Peyer's patch (tissue), 4 donors: ENCODE data around the gene CCL5. TPM values are rescaled to one million over a fixed set of nuclear protein-coding genes. Genes with fewer than 3 reads are reported as not detected.
A peak's percentile ranks its signal among the peaks of the same experiment; 100 is the strongest.

Source experiments
- DNase-seq, 3 donors: peaks; one replicate each; pipeline ENCODE4 v3.0.0-alpha.2; 2017 to 2019
- H3K27ac ChIP-seq, 4 donors: fragments of 200-600 bp; sonication (generic); one replicate each; pipeline ENCODE4 v1.5.1; 2016 to 2019
- H3K27me3 ChIP-seq, 2 donors: fragments of 200-600 bp; sonication (generic); one replicate each; pipeline ENCODE4 v1.5.1; 2019
- H3K36me3 ChIP-seq, 3 donors: fragments of 200-600 bp; sonication (generic); one replicate each; pipeline ENCODE4 v1.5.1; 2016 to 2019
- H3K4me1 ChIP-seq, 4 donors: fragments of 200-600 bp; sonication (generic); one replicate each; pipeline ENCODE4 v1.5.1; 2016 to 2019
- H3K4me3 ChIP-seq, 4 donors: fragments of 200-600 bp; sonication (generic); 1 replicate in 3 of 4; 2 replicates in 1 of 4; pipeline ENCODE4 v1.5.1; 2016 to 2019; ENCODE audit warnings: mild to moderate bottlenecking in 1 of 4
- H3K9me3 ChIP-seq, 4 donors: fragments of 200-600 bp; sonication (generic); one replicate each; pipeline ENCODE4 v1.5.1; 2016 to 2019; ENCODE audit warnings: mild to moderate bottlenecking in 1 of 4
- POLR2A ChIP-seq, 2 donors: fragments of 450-650 bp; IDR thresholded peaks; one replicate each; pipeline ENCODE4 v1.5.1; 2017; ENCODE audit warnings: antibody characterized with exemption in 2 of 2, mild to moderate bottlenecking in 2 of 2, moderate library complexity in 2 of 2
- total RNA-seq, 4 donors: library from RNA; depleted of rRNA; stranded (reverse); fragments of >200 nt; gene quantifications; one replicate each; pipeline ENCODE4 v1.1.0, GENCODE V29; 2016
- TF ChIP-seq, protein P1 (sequence below), 6 experiments: fragments of 450-650 bp in 4 of 6; fragments of 200-600 bp in 2 of 6; sonication (generic) in 1 of 6; IDR thresholded peaks; one replicate each; pipeline ENCODE4 v1.5.1; 2017 to 2019; ENCODE audit warnings: antibody characterized with exemption in 6 of 6, mild to moderate bottlenecking in 3 of 6, moderate library complexity in 1 of 6

Gene CCL5
- total RNA-seq, 4 donors from 2014 or later, result 5.8 to 13.8 (median 9.2) TPM

DNA sequence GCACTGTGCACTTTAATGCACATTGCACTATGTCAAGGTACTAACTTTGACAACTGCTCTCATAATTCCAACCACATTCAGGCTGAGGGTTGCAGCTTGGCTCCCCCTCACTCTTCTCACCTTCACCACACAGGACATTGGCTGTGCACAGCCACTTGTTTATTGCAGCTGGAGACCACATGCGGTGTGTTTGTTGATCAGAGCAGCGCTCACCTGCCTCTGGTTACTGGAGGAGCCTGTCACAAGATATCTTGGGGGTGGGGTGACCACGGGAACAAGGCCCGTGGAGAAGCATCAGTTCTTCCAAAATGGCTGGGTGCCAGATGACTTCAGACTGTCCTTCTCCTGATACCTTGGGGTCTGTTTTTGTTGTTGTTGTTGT lies 10.6 kb upstream of the CCL5 start:
- DNase-seq, result peak in 2 of 3 donors; percentile 61 to 88
- H3K4me3 ChIP-seq, result no peak overlapping the region
- peak overlapping the region in 3 of 4 donors; percentile 11 to 46 (median 23) for H3K27ac ChIP-seq
- no peaks in the 10 kb centered on the region for H3K9me3 ChIP-seq
- H3K27me3 ChIP-seq, result no peaks in the 10 kb centered on the region
- H3K4me1 ChIP-seq, result no peaks in the 10 kb centered on the region
- H3K36me3 ChIP-seq, result no peaks in the 10 kb centered on the region
- TF ChIP-seq, protein P1, sequence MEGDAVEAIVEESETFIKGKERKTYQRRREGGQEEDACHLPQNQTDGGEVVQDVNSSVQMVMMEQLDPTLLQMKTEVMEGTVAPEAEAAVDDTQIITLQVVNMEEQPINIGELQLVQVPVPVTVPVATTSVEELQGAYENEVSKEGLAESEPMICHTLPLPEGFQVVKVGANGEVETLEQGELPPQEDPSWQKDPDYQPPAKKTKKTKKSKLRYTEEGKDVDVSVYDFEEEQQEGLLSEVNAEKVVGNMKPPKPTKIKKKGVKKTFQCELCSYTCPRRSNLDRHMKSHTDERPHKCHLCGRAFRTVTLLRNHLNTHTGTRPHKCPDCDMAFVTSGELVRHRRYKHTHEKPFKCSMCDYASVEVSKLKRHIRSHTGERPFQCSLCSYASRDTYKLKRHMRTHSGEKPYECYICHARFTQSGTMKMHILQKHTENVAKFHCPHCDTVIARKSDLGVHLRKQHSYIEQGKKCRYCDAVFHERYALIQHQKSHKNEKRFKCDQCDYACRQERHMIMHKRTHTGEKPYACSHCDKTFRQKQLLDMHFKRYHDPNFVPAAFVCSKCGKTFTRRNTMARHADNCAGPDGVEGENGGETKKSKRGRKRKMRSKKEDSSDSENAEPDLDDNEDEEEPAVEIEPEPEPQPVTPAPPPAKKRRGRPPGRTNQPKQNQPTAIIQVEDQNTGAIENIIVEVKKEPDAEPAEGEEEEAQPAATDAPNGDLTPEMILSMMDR (IDR thresholded peaks at IDR 0.05), result no peak
- no peak for TF ChIP-seq POLR2A (IDR thresholded peaks at IDR 0.05)

DNA sequence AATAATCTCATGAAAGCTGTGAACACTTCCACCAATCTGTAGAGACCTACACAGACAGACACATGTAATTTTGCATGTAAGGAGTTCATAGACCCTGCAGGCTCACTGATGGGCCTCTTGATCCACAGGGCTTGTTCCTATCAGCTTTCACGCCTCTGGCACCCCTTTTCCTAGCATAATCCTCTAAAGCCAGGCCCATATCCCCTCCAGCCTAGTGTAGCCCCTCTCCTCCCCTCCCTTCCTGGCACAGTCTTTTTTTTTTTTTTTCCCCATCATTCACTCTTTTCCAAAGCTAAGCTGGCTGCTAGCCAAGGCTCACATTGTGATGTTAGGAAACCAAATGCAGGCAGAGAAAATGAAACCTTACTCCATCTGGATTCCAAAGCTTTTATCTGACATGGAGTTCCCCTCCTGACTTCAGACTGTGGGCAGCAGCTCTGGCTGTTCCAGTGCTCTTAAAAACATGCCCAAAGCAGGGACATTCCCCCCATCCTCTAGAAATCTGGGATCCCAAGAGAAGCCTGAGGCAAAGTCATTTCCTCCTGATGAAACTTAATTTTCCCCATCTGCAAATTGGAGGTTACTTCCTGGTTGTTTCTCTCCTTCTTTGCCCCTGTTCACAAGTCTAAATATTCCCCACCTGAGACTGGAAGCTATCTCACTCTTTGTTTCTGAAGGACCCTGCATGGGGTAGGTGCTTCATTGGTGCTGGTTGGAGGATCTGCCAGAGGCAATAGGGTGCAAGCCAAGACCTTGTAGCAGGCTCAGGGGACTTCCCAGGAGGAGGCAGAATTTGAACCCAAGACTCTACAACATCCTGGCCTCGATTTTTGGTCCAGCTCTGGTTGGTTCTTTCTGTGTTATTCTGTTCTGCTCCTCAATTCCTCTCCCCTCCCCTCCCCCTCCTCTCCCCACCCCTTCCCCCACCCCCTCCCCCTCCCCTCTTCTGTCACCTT lies 9.9 kb upstream of the CCL5 start:
- H3K27ac ChIP-seq, result peak overlapping the region; percentile 27 to 65 (median 48)
- H3K27me3 ChIP-seq, result no peaks in the 10 kb centered on the region
- TF ChIP-seq POLR2A (IDR thresholded peaks at IDR 0.05), result no peak
- TF ChIP-seq, protein P1 (IDR thresholded peaks at IDR 0.05), result no peak
- no peak for DNase-seq
- H3K36me3 ChIP-seq, result no peaks in the 10 kb centered on the region
- H3K4me1 ChIP-seq, result no peaks in the 10 kb centered on the region
- no peak overlapping the region for H3K4me3 ChIP-seq
- no peaks in the 10 kb centered on the region for H3K9me3 ChIP-seq

GRCh38 chr17:35889241-35889640 lies 9.1 kb upstream of the CCL5 start:
- no peaks in the 10 kb centered on the region for H3K27me3 ChIP-seq
- peak overlapping the region; percentile 27 to 56 (median 42) for H3K27ac ChIP-seq
- no peaks in the 10 kb centered on the region for H3K4me1 ChIP-seq
- H3K36me3 ChIP-seq, result no peaks in the 10 kb centered on the region
- H3K4me3 ChIP-seq, result no peak overlapping the region
- no peak for DNase-seq
- TF ChIP-seq, protein P1 (IDR thresholded peaks at IDR 0.05), result no peak
- no peaks in the 10 kb centered on the region for H3K9me3 ChIP-seq

DNA sequence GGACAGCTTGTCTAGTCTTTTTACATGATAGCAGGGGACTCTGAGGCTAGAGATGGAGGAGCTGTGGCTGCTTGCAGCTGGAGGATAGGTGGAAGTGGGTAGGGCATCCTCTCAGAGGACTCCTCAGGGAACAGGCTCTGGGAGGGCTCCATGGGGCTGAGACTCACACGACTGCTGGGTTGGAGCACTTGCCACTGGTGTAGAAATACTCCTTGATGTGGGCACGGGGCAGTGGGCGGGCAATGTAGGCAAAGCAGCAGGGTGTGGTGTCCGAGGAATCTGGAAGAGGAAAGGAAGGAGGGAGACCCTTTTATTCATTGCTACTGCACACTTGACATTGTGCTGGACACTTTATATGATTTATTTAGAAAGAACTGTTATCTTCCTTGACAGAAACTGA lies 1.8 kb downstream of the CCL5 start:
- TF ChIP-seq, protein P1 (IDR thresholded peaks at IDR 0.05), result no peak
- no peak for TF ChIP-seq POLR2A (IDR thresholded peaks at IDR 0.05)
- Histone ChIP-seq H3K4me3 (peak overlapping the region in 3 of 4 donors; percentile 24 to 38 (median 33)), H3K27ac (peak overlapping the region; percentile 5 to 62 (median 33)), H3K27me3 (no peaks in the 10 kb centered on the region), H3K36me3 (no peaks in the 10 kb centered on the region), H3K9me3 (no peaks in the 10 kb centered on the region), H3K4me1 (no peaks in the 10 kb centered on the region)
- no peak for DNase-seq

GRCh38 chr17:35877345-35878029 lies 2.7 kb downstream of the CCL5 start:
- Histone ChIP-seq H3K4me1 (no peaks in the 10 kb centered on the region), H3K4me3 (peak overlapping the region in 1 of 4 donors; percentile 38), H3K27me3 (no peaks in the 10 kb centered on the region), H3K36me3 (no peaks in the 10 kb centered on the region), H3K9me3 (no peaks in the 10 kb centered on the region), H3K27ac (no peak overlapping the region)
- TF ChIP-seq, protein P1 (IDR thresholded peaks at IDR 0.05), result no peak
- TF ChIP-seq POLR2A (IDR thresholded peaks at IDR 0.05), result no peak
- DNase-seq, result no peak
